Tibial artery (tissue), 4 donors: ENCODE data around the gene NMT1.
"Not testable (repeated sequence)": the region's sequence is repeated elsewhere in the genome, so short reads cannot be mapped to it uniquely, and the experiment has no call there.

ENCODE experiments used
- DNase-seq, 2 donors: peaks; one replicate each; pipeline ENCODE4 v3.0.0-alpha.2; 2019
- H3K27ac ChIP-seq, 2 donors: fragments of 200-600 bp; sonication (generic) in 1 of 2; 1 replicate in 1 of 2; 2 replicates in 1 of 2; pipeline ENCODE4 v1.5.1; 2018 to 2019; ENCODE audit warnings: mild to moderate bottlenecking in 1 of 2
- H3K27me3 ChIP-seq, 2 donors: fragments of 200-600 bp; sonication (generic) in 1 of 2; one replicate each; pipeline versions ENCODE4 v1.5.1 to v1.6.0; 2016 to 2019
- H3K36me3 ChIP-seq, 3 donors: fragments of 200-600 bp; sonication (generic) in 2 of 3; one replicate each; pipeline ENCODE4 v1.5.1; 2016 to 2019; ENCODE audit warnings: mild to moderate bottlenecking in 2 of 3
- H3K4me1 ChIP-seq, 4 donors: fragments of 200-600 bp; sonication (generic) in 2 of 4; 1 replicate in 3 of 4; 2 replicates in 1 of 4; pipeline ENCODE4 v1.5.1; 2016 to 2019
- H3K4me3 ChIP-seq, 2 donors: fragments of 200-600 bp; sonication (generic) in 1 of 2; 1 replicate in 1 of 2; 2 replicates in 1 of 2; pipeline ENCODE4 v1.5.1; 2018 to 2019; ENCODE audit warnings: mild to moderate bottlenecking in 2 of 2
- H3K9me3 ChIP-seq, 3 donors: fragments of 200-600 bp; sonication (generic) in 1 of 3; one replicate each; pipeline ENCODE4 v1.5.1; 2016 to 2019
- intact Hi-C: fragments of 100-400 bp; cut with DNase I; formaldehyde crosslinking; loops from one replicate; pipeline ENCODE4 v1.15.0; 2023; ENCODE audit warnings: low total_unique reads
- TF ChIP-seq, protein P1 (sequence below), 2 experiments: fragments of 200-600 bp in 1 of 2; fragments of 450-650 bp in 1 of 2; IDR thresholded peaks; one replicate each; pipeline ENCODE4 v1.5.1; 2017 to 2019; ENCODE audit warnings: antibody characterized with exemption in 2 of 2, mild to moderate bottlenecking in 1 of 2, moderate library complexity in 1 of 2

The NMT1 gene

DNA sequence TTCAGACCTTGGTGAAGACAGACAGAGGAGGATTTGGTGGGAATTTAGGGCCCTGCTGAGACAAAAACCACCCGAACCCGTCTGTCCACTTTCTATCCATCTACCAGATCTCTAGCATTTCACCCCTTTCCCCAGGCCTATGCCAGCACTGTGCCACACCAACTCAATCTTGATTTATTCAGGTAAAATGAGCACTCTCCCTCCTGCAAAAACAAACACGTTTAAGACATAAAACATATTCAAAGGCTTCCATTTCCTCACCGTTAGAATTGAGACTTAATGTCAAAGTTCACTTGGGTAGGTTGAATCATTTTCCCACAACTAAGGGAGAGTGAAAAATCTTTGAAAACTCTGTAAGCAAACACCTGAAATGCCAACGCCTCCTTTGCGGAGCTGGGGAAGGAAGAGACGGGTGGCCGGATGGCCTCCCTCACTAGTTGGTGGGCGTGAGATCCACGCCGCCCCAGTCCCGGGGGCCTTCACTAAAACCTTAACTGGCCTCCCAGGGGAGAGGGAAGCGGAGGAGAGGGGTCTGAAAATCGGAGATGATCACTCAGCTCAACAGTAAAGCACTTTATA, 10.5 kb upstream of the NMT1 start:
- DNase-seq, result no peak
- no peaks in the 10 kb centered on the region for H3K27me3 ChIP-seq
- H3K36me3 ChIP-seq, result no peaks in the 10 kb centered on the region
- peak overlapping the region; percentile 89 to 94 for H3K27ac ChIP-seq
- peak overlapping the region; percentile 56 to 75 for H3K4me3 ChIP-seq
- TF ChIP-seq, protein P1, sequence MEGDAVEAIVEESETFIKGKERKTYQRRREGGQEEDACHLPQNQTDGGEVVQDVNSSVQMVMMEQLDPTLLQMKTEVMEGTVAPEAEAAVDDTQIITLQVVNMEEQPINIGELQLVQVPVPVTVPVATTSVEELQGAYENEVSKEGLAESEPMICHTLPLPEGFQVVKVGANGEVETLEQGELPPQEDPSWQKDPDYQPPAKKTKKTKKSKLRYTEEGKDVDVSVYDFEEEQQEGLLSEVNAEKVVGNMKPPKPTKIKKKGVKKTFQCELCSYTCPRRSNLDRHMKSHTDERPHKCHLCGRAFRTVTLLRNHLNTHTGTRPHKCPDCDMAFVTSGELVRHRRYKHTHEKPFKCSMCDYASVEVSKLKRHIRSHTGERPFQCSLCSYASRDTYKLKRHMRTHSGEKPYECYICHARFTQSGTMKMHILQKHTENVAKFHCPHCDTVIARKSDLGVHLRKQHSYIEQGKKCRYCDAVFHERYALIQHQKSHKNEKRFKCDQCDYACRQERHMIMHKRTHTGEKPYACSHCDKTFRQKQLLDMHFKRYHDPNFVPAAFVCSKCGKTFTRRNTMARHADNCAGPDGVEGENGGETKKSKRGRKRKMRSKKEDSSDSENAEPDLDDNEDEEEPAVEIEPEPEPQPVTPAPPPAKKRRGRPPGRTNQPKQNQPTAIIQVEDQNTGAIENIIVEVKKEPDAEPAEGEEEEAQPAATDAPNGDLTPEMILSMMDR (IDR thresholded peaks at IDR 0.05), result no peak
- intact Hi-C loops, result loop anchor here (5.0 kb wide), 1 partner anchor 47 kb away; no protein-coding TSS in a partner anchor
- H3K4me1 ChIP-seq, result peaks cover 0 to 38% (median 18%) of the 10 kb centered on the region in 4 donors
- no peaks in the 10 kb centered on the region for H3K9me3 ChIP-seq

DNA sequence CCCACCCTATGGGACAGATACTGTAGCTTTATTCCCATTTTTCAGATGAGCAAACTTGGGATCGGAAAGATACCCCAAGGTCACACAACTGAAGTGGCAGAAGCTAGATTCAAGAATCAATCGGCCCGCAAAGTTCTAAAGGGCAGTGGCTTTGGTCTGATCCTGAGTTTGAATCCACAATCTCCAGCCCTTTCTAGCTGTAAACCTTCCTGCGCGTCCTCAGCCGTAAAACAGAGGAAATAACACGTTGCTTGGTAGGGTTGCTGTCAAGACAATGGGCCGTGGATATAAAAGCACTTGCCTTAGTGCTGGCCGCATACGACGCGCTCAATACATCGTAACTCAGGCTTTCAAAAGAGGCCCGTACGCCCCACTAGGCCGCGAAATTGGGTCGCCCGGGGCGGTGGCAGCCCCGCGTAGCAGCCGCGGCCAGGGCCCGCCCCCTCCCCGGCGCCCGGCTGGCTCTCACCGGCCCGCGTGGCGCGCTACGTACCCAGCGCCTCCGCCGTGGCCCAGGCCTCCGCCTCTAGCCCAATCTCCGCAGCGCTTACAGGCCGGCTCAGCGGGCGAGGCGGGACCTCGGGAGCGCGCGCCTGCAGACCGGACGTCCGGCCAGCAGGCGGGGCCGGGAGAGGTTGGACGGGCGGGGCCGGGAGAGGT, 9.9 kb upstream of the NMT1 start, which contains the start of gene DCAKD:
Gene DCAKD (minus strand): TSS at position 573 of the 660 bp plus-strand sequence. CDS start 16,747 bp downstream, outside the sequence.
- peak; percentile 93 to 96 for DNase-seq
- no peaks in the 10 kb centered on the region for H3K9me3 ChIP-seq
- no peaks in the 10 kb centered on the region for H3K27me3 ChIP-seq
- H3K4me1 ChIP-seq, result peaks cover 0 to 38% (median 17%) of the 10 kb centered on the region in 4 donors
- intact Hi-C loops, result loop anchor here (5.0 kb wide), 1 partner anchor 46 kb away; no protein-coding TSS in a partner anchor
- peak within 1 kb of the TSS; percentile 60 to 75 for H3K4me3 ChIP-seq
- TF ChIP-seq, protein P1 (IDR thresholded peaks at IDR 0.05), result peak in 1 of 2 experiments; percentile 36
- H3K27ac ChIP-seq, result peak within 1 kb of the TSS; percentile 94 to 95
- H3K36me3 ChIP-seq, result no peaks in the 10 kb centered on the region

GRCh38 chr17:45051720-45052051, 9.4 kb upstream of the NMT1 start:
- Histone ChIP-seq H3K4me1 (peaks cover 0 to 38% (median 17%) of the 10 kb centered on the region in 4 donors), H3K27ac (peak overlapping the region; percentile 73 to 95), H3K4me3 (peak overlapping the region; percentile 60 to 75)
- intact Hi-C loops, result loop anchor here (5.0 kb wide), 1 partner anchor 46 kb away; no protein-coding TSS in a partner anchor
- H3K36me3 ChIP-seq, H3K9me3 ChIP-seq, DNase-seq, H3K27me3 ChIP-seq: not testable (repeated sequence)

DNA sequence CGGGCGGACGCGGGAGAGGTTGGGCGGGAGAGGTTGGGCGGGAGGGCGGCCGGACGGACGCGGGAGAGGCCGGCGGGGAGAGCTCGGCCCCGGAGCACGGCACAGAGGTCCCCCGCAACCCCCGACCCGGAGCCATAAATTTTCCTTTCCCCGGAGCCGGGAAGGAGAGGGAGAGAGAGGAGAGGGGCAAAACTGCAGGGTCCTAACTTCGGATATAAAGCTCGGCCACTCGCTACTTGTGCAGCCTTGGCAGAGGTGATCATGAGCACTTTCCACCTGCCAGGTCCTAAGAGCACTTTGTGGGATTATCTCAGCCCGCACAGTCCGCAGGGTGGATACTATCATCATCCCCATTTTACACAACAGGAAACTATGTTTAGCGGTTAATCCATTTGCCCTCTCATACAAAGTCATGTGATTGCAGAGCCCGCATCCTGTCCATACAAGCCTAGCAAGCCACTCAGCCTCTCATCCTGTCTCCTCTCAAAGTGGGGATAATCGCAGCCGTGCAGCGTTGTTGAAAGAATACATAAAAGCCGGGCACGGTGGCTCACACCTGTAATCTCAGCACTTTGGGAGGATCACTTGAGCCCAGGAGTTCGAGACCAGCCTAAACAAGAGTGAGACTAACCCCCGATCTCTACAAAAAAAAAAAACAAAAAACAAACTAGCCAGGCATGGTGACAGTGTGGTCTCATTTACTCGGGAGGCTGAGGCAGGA, 8.9 kb upstream of the NMT1 start:
- H3K36me3 ChIP-seq, result no peaks in the 10 kb centered on the region
- no peaks in the 10 kb centered on the region for H3K9me3 ChIP-seq
- H3K4me3 ChIP-seq, result peak overlapping the region; percentile 59 to 60
- TF ChIP-seq, protein P1 (IDR thresholded peaks at IDR 0.05), result no peak
- peak overlapping the region; percentile 73 to 95 for H3K27ac ChIP-seq
- peaks cover 0 to 38% (median 17%) of the 10 kb centered on the region in 4 donors for H3K4me1 ChIP-seq
- DNase-seq, result peak in 1 of 2 donors; percentile 39
- no peaks in the 10 kb centered on the region for H3K27me3 ChIP-seq
- intact Hi-C loops, result loop anchor here (5.0 kb wide), 1 partner anchor 45 kb away; no protein-coding TSS in a partner anchor

- Histone ChIP-seq H3K4me3 (peak overlapping the region; percentile 58), H3K9me3 (no peaks in the 10 kb centered on the region), H3K27ac (peak overlapping the region; percentile 80 to 83), H3K27me3 (no peaks in the 10 kb centered on the region), H3K36me3 (no peaks in the 10 kb centered on the region), H3K4me1 (peaks cover 0 to 60% (median 39%) of the 10 kb centered on the region in 4 donors)
- DNase-seq, result no peak
- TF ChIP-seq, protein P1 (IDR thresholded peaks at IDR 0.05), result no peak
- intact Hi-C loops, result no loop called here
Observed at GRCh38 chr17:45060382-45060796, 728 bp upstream of the NMT1 start.
